ENCODE results near the gene ABCC8.

The ABCC8 gene

DNA sequence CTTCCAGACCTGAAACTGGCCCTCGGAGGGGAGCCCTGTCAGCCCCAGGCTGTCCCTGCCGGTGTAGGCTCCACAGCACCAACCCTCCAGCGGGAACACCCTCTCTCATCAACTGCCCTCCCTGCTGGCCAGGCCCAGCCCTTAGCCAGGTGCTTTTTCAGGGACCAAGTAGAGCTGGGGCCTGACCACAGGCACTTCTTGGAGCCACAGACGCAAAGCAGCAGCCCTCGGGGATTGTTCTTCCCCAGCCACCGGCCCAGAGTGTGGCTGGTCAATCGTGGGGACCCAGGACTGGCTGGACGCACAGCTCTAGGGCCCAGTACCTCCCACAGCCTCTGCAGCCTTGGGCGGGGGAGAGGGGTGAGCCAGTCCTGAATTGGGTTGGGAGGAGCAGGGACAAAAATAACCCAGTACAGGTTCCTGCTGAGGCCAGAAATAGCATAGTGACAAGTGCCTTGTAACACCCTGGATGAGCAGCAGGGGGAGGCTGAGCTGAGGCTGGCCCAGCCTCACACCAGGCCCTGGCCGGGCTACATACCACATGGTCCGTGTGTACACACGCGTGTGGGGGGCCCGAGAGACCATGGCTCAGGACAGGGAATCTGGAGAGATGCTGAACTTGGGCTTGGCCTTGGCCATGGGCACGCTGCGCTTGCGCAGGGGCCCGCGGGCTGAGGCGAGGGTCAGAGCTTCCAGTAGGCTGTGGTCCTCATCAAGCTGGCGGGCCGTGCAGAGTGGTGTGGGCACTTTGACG lies 90.1 kb downstream of the ABCC8 start:
- DNase-seq (ENCODE audit: low spot score): no peak

DNA sequence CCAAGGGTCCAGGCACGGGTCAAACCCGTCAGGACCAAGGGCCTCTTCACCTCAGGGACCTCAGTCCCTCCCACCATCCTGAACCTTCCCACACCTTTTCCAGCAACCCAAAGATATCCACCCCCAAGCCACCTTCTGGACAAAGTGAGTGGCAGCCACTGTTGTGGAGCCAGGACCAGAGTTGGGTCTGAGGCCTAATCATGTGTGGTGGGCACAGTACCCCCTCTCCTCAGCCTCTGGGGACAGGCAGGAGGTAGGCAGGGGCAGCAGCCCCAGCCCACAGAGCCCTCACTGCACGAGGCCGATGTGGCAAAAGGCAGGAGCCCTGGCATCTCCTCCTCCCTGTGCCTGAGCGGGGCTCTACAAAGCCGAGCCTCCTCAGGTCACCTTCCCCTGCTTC lies 90.7 kb downstream of the ABCC8 start:
- no peak for DNase-seq (ENCODE audit: low spot score)

- DNase-seq (ENCODE audit: low spot score): no peak
Observed at GRCh38 chr11:17385492-17385891, 91.2 kb downstream of the ABCC8 start.

DNA sequence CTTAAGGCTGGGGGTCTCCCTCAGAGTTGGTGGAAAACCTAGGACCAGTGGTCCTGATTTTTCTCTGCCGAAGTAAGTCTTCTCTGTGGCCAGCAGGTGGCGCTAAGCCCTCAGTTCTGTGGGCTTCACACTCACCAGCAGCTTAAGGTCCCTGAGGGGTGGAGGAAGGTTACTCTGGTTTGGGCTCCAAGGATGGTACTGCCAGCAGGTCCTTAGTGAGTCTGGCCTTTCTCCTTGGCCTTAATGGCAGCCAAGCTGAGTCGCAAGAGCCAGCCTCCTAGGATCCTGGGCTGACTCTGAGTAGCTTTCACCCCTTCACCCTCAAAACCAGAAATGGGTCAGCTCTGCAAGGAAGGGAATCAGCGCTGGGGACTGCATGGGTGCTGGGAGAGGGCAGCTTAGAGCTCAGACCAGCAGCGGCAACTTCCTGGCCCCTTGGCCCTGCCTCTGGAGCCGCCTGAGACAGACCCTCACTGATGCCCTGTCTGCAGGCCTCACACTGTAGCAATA lies 92.6 kb downstream of the ABCC8 start:
- no peak for DNase-seq (ENCODE audit: low spot score)

DNA sequence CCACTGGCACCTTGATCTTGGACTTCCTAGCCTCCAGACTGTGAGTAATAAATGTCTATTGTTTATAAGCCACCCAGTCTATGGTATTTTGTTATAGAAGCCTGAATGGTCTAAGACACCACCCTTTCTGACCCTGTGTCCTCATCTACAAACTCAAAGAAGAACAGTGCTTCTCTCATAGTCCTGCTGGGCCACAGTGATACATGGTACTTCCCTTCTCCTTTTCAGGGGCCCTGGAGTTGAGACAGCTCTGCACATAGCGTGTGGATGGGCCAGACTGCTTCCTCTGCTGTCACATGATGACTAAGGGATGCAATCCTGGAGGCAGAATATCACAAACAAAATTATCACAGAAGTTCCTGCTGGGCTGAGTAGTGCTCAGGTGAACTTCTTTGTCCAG lies 93.2 kb downstream of the ABCC8 start:
- DNase-seq (ENCODE audit: low spot score): no peak

GRCh38 chr11:17382046-17382728 lies 94.5 kb downstream of the ABCC8 start:
- DNase-seq (ENCODE audit: low spot score): no peak

DNA sequence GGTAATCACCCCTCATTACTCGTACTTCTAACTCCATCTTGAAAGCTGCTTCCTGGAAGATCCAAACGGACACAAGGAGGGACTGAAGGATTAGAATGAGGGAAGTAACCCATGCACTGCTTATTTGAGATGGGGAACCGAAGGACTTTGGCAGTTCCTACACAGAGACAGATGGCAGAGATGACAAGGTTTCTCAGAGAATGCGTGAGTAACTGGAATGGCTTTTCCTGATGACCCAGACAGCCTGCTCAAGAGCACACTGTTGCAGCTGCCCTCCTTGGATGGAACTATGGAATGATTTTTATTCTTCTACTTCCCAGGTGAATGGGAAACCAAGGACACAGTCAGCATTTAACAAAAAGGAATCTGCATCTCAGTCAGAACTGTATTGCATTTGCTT lies 95.5 kb downstream of the ABCC8 start:
- DNase-seq (ENCODE audit: low spot score): no peak

- DNase-seq (ENCODE audit: low spot score): no peak
Observed at GRCh38 chr11:17379383-17380180, 97.1 kb downstream of the ABCC8 start.

DNA sequence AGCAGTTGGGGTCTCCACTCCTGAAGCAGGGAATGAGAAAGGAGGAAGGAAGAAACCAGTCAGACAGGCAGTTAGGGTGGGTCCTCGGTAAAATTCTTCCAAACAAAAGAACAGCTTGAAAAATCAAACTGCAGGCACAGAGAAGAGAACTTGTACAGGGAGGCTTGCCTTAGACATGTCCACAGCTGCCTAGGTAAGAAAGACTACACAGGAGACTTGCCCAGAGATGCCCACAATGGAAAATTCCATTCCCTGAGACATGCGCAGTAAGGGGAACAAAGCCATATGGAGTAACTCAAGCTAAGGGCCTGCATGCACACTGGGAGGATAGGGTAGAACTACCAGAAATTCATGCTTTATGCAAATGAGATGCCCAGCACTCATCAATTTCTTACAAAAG lies 98.0 kb downstream of the ABCC8 start:
- no peak for DNase-seq (ENCODE audit: low spot score)

DNA sequence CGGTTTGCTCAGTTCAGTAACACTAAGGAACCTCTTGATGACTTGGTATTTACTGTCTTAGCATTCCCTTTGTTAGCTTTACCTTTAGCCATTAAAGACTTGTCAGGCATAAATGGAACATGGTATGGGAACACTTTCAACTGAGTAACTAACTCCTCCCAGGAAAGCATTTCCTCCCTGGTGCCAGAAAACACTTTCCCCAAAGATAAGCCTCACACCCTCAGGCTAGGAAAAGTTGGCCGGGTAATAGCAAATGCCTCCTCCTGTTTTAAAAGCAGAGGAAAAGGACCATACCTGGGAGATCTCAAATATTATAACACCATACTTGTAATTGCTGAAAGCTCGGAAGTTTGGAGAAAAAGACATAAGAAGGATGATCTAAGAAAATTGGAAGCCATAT lies 100.2 kb downstream of the ABCC8 start:
- no peak for DNase-seq (ENCODE audit: low spot score)

- DNase-seq (ENCODE audit: low spot score): no peak
Observed at GRCh38 chr11:17375547-17375946, 101.1 kb downstream of the ABCC8 start.

DNA sequence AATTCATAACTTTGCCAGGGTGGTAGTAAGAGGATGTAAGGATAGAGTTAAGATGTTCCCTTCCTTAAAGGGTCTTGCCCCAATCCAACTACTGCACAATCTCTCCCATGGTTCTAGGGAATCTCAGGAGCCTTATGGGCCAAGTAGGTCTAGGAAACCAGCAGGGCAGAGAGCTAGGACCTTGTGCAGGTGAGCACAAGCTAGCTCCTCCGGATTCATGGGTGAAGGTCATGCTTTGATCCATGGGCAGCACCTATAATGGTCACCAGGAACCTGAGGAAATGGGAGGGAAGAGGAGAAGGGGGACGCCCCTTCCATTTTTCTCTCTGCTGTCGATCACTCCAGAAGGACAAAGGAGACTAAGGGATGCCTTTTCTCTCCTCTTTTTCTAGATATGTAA lies 105.0 kb downstream of the ABCC8 start:
- DNase-seq (ENCODE audit: low spot score): no peak

GRCh38 chr11:17369684-17370243 lies 106.9 kb downstream of the ABCC8 start:
- DNase-seq (ENCODE audit: low spot score): no peak

DNA sequence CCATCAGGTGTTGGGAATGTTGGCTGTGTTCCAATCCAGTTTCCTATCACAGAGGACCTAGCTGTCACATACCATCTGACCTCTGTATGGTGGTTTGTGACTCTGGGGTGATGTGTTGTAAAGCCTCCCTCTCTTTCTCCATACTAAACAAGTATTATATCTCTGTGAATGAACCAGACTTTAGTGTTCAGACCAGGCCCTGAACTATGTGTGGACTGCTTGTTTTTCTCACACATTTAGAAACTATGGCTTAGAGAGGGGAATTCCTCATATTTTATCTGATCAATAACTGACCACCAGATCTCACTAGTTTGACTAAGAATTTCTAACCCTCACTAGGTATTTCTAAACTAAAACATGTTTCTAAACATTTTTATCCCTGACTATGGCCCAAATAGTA lies 107.6 kb downstream of the ABCC8 start:
- no peak for DNase-seq (ENCODE audit: low spot score)

GRCh38 chr11:17368551-17368950 lies 108.1 kb downstream of the ABCC8 start:
- DNase-seq (ENCODE audit: low spot score): no peak

- no peak for DNase-seq (ENCODE audit: low spot score)
Observed at GRCh38 chr11:17366495-17366894, 110.2 kb downstream of the ABCC8 start.

DNA sequence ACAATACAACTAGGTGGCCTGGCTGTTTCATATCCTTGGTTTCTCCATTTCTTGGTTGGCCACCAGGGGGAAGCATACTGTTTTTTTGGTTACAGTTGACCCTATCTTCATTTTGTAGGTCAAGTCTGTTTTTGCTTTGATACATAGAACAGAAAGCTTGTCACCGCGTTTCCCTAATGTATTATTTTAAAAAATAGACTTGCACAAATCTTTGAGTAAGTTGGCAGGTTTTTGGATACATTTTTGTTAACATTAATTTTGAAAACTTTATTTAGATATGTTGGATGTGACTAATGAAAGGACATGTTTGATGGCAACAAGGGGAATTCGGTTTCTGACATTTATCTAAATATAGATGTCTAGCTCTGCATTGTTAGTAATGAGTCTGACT lies 122.0 kb downstream of the ABCC8 start:
- DNase-seq (ENCODE audit: low spot score): no peak

- DNase-seq (ENCODE audit: low spot score): no peak
Observed at GRCh38 chr11:17353821-17354600, 122.6 kb downstream of the ABCC8 start.

DNA sequence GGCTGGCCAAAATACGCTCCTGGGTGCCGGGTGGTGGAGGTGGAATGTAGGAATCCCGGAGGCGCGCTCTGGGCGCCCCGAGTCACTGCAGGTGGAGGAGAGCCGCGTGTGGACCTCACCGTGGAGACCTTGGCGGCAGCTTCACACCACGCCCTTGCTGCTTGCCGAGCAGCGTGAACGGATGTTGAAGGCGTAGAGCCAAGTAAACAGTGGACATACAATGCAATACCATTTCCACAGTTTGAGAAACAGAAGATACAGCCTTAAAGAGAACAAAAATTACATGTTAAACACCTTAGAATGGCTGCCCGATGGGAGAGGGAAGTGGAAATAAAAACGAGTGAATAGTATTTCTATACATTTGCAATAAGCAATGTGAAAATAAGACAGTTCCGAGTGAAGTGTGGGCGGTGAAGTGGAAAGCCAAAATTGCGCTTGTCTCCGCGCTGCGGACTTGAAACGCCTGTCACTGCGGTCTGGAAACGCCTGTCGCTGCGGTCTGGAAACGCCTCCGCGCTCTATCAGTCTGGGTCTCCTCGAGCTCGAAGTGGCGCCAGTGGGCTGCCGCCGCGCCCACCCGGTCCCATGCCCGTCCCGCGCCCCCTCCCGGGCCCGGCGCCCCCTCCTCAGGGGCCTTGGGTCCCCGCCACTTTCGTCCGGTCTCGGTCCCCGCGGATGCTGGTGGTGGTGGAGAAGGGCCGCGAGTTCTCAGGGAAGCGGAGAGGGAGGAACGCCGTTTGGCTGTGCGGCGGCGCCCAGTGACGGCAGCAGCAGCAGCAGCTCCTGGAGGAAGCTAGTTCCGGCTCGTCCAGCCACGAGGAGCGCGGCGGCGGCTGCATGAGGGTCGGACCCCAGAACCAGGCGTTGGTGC lies 123.5 kb downstream of the ABCC8 start:
- DNase-seq (ENCODE audit: low spot score): peak; percentile 88

GRCh38 chr11:17351510-17352176 lies 125.0 kb downstream of the ABCC8 start, which contains the start of gene NCR3LG1:
TSS of gene NCR3LG1 (plus strand) at chr11:17351800. CDS start at chr11:17351970, 170 bp downstream.
- DNase-seq (ENCODE audit: low spot score): no peak
